GM12892 (cell line): ENCODE data around the gene CHTF18.
"Not testable (repeated sequence)": the region's sequence is repeated elsewhere in the genome, so short reads cannot be mapped to it uniquely, and the experiment has no call there.

Source experiments
- DNase-seq: peaks from one replicate; pipeline ENCODE4 v3.0.0; 2011; ENCODE audit not compliant: insufficient read length
- FAIRE-seq: peaks from 2 replicates; lab custom pipeline; 2011; peaks lifted over from hg19 to GRCh38; lab: Jason Lieb, UNC
- POLR2A ChIP-seq: IDR thresholded peaks from 2 replicates; pipeline ENCODE4 v1.6.1; 2011; ENCODE audit warnings: low read depth, low read length, control low read depth
- POLR2AphosphoS5 ChIP-seq: IDR thresholded peaks from 2 replicates; pipeline ENCODE4 v1.6.1; 2011; ENCODE audit warnings: low read depth, low read length, control low read depth
- TAF1 ChIP-seq: IDR thresholded peaks from 2 replicates; pipeline ENCODE4 v1.6.1; 2011; ENCODE audit warnings: low read depth, mild to moderate bottlenecking, control low read depth, low read length, borderline replicate concordance

CHTF18 gene

GRCh38 chr16:831571-832413 lies 43.4 kb downstream of the CHTF18 start:
- TF ChIP-seq TAF1 (no peak), POLR2AphosphoS5 (no peak), POLR2A (no peak)
- DNase-seq (no peak), FAIRE-seq (no peak)

- TF ChIP-seq POLR2AphosphoS5 (no peak), TAF1 (no peak)
- no peak for DNase-seq
- no peak for FAIRE-seq
Observed at GRCh38 chr16:832652-833336, 44.4 kb downstream of the CHTF18 start.

- TF ChIP-seq TAF1 (no peak), POLR2AphosphoS5 (no peak), POLR2A (no peak)
- DNase-seq (no peak), FAIRE-seq (no peak)
Observed at GRCh38 chr16:833411-833810, 45.0 kb downstream of the CHTF18 start.

GRCh38 chr16:835373-835772 lies 47.0 kb downstream of the CHTF18 start:
- no peak for FAIRE-seq
- no peak for TF ChIP-seq TAF1
- no peak for DNase-seq

- TF ChIP-seq TAF1 (no peak), POLR2A (no peak), POLR2AphosphoS5 (no peak)
- no peak for FAIRE-seq
- DNase-seq, result no peak
Observed at GRCh38 chr16:836221-836620, 47.8 kb downstream of the CHTF18 start.

GRCh38 chr16:836822-837221 lies 48.4 kb downstream of the CHTF18 start:
- not testable (repeated sequence) for DNase-seq, FAIRE-seq

GRCh38 chr16:838741-839140 lies 50.3 kb downstream of the CHTF18 start:
- TF ChIP-seq TAF1 (no peak), POLR2AphosphoS5 (no peak), POLR2A (no peak)
- DNase-seq (no peak), FAIRE-seq (no peak)

- no peak for TF ChIP-seq TAF1
- no peak for TF ChIP-seq POLR2A
- no peak for TF ChIP-seq POLR2AphosphoS5
- FAIRE-seq (no peak), DNase-seq (no peak)
Observed at GRCh38 chr16:839643-840408, 51.4 kb downstream of the CHTF18 start.

GRCh38 chr16:840561-841454 lies 52.4 kb downstream of the CHTF18 start:
- FAIRE-seq (no peak), DNase-seq (no peak)
- TF ChIP-seq TAF1 (no peak), POLR2AphosphoS5 (no peak), POLR2A (no peak)

- no peak for FAIRE-seq
- DNase-seq, result no peak
- TF ChIP-seq TAF1 (no peak), POLR2AphosphoS5 (no peak), POLR2A (no peak)
Observed at GRCh38 chr16:841455-842060, 53.1 kb downstream of the CHTF18 start.

- no peak for FAIRE-seq
Observed at GRCh38 chr16:842061-842476, 53.6 kb downstream of the CHTF18 start.

More at GRCh38 chr16:842061-842476, 53.6 kb downstream of the CHTF18 start:
- no peak for DNase-seq
- TF ChIP-seq POLR2AphosphoS5, result no peak
